ENCODE results near the gene TRIO.

GRCh38 chr5:14226554-14226953, 83.4 kb downstream of the TRIO start:
- TF ChIP-seq ZNF274 (IDR thresholded peaks at IDR 0.05; ENCODE audit: low read depth, low read length) (no peak), SUZ12 (IDR thresholded peaks at IDR 0.05; ENCODE audit: extremely low read depth, insufficient read depth, insufficient read length) (no peak)
